Prostate gland (tissue), 2 donors: ENCODE data around the gene CDH13.

ENCODE experiments used
- CTCF ChIP-seq, 4 experiments: fragments of 200-600 bp in 2 of 4; fragments of 450-650 bp in 2 of 4; sonication (generic) in 2 of 4; IDR thresholded peaks; 1 replicate in 3 of 4; 2 replicates in 1 of 4; pipeline ENCODE4 v1.5.1; 2016 to 2019; ENCODE audit warnings: antibody characterized with exemption in 4 of 4, mild to moderate bottlenecking in 2 of 4, moderate library complexity in 2 of 4
- POLR2A ChIP-seq: fragments of 450-650 bp; IDR thresholded peaks from one replicate; pipeline ENCODE4 v1.6.1; 2016; ENCODE audit warnings: antibody characterized with exemption, mild to moderate bottlenecking
- POLR2AphosphoS5 ChIP-seq: sonication (generic); formaldehyde crosslinking; IDR thresholded peaks from one replicate; pipeline ENCODE4 v1.6.1; 2017; ENCODE audit warnings: antibody characterized with exemption

GRCh38 chr16:82805866-82806265 is 179.1 kb downstream of the CDH13 start:
- TF ChIP-seq CTCF (IDR thresholded peaks at IDR 0.05), result no peak
- no peak for TF ChIP-seq POLR2AphosphoS5
- no peak for TF ChIP-seq POLR2A
